CD14-positive monocyte (primary cell): ENCODE data around the gene BIRC3. TPM values are rescaled to one million over a fixed set of nuclear protein-coding genes. Genes with fewer than 3 reads are reported as not detected.

Experiments
- DNase-seq, 3 donors: peaks; one replicate each; pipeline ENCODE4 v3.0.0-alpha.2; 2011 to 2022
- H2AFZ ChIP-seq: 2 replicates; pipeline ENCODE4 v1.6.0; 2012; ENCODE audit warnings: mild to moderate bottlenecking, low read depth, low read length, inconsistent platforms; ENCODE audit not compliant: insufficient read depth, poor library complexity, severe bottlenecking
- H3K27ac ChIP-seq, 2 donors: 1 replicate in 1 of 2; 2 replicates in 1 of 2; pipeline ENCODE4 v1.5.1; 2012 to 2013; ENCODE audit warnings: low read length in 2 of 2, control low read depth in 1 of 2, inconsistent platforms in 1 of 2, low read depth in 1 of 2, mild to moderate bottlenecking in 1 of 2
- H3K27me3 ChIP-seq, 2 donors: one replicate each; pipeline versions ENCODE4 v1.6.0 to v1.6.1; 2011 to 2013; ENCODE audit warnings: low read length in 2 of 2; ENCODE audit not compliant: control insufficient read depth in 2 of 2, insufficient read depth in 2 of 2
- H3K36me3 ChIP-seq, 2 donors: replicated peaks in 1 of 2; 1 replicate in 1 of 2; 2 replicates in 1 of 2; pipeline versions ENCODE4 v1.5.1 to v1.6.1; 2012 to 2013; ENCODE audit warnings: low read length in 2 of 2, control low read depth in 1 of 2, inconsistent platforms in 1 of 2, mild to moderate bottlenecking in 1 of 2; ENCODE audit not compliant: insufficient read depth in 2 of 2, control insufficient read depth in 1 of 2
- H3K4me1 ChIP-seq, 2 donors: 1 replicate in 1 of 2; 2 replicates in 1 of 2; pipeline versions ENCODE4 v1.5.1 to v1.6.1; 2012 to 2013; ENCODE audit warnings: low read length in 2 of 2, control low read depth in 1 of 2, inconsistent platforms in 1 of 2, mild to moderate bottlenecking in 1 of 2, moderate library complexity in 1 of 2; ENCODE audit not compliant: insufficient read depth in 2 of 2, control insufficient read depth in 1 of 2
- H3K4me2 ChIP-seq: replicated peaks from 2 replicates; pipeline ENCODE3; 2012; ENCODE audit warnings: low read length, moderate library complexity, mild to moderate bottlenecking; ENCODE audit not compliant: poor library complexity, severe bottlenecking; ENCODE audit errors: extremely low read depth
- H3K4me3 ChIP-seq, 3 experiments: fragments of 200-600 bp in 1 of 3; sonication (generic) in 1 of 3; replicated peaks in 1 of 3; 1 replicate in 2 of 3; 2 replicates in 1 of 3; pipeline ENCODE4 v1.5.1; 2011 to 2013; ENCODE audit warnings: low read length in 3 of 3, mild to moderate bottlenecking in 3 of 3, control low read depth in 2 of 3, low read depth in 2 of 3, inconsistent platforms in 1 of 3, moderate library complexity in 1 of 3
- H3K79me2 ChIP-seq: 2 replicates; pipeline ENCODE4 v1.6.0; 2012; ENCODE audit warnings: mild to moderate bottlenecking, control low read depth, inconsistent platforms, low read length, moderate library complexity; ENCODE audit not compliant: insufficient read depth
- H3K9ac ChIP-seq: 2 replicates; pipeline ENCODE4 v1.6.0; 2017; ENCODE audit warnings: low read length, mild to moderate bottlenecking; ENCODE audit not compliant: insufficient read depth, poor library complexity, severe bottlenecking
- H3K9me3 ChIP-seq, 2 donors: replicated peaks in 1 of 2; 1 replicate in 1 of 2; 2 replicates in 1 of 2; pipeline versions ENCODE4 v1.5.1 to v1.6.1; 2012 to 2013; ENCODE audit warnings: low read length in 2 of 2, control low read depth in 1 of 2; ENCODE audit not compliant: control insufficient read depth in 1 of 2, insufficient read depth in 1 of 2
- H4K20me1 ChIP-seq: 2 replicates; pipeline ENCODE4 v1.6.0; 2012; ENCODE audit warnings: mild to moderate bottlenecking, low read length, control low read depth, moderate library complexity; ENCODE audit not compliant: insufficient read depth
- H3K27ac Mint-ChIP-seq, 7 donors: one replicate each; pipeline ENCODE4 v1.8.0; 2020; ENCODE audit warnings: mild to moderate bottlenecking in 7 of 7, mixed read lengths in 7 of 7, moderate library complexity in 6 of 7, inconsistent platforms in 2 of 7
- H3K27me3 Mint-ChIP-seq, 3 donors: one replicate each; pipeline ENCODE4 v1.8.0; 2021 to 2022; ENCODE audit warnings: low read depth in 3 of 3, mild to moderate bottlenecking in 3 of 3, mixed read lengths in 3 of 3, moderate library complexity in 3 of 3, inconsistent platforms in 1 of 3
- H3K36me3 Mint-ChIP-seq, 2 donors: one replicate each; pipeline ENCODE4 v1.8.0; 2020; ENCODE audit warnings: mixed read lengths in 2 of 2, inconsistent platforms in 1 of 2, mild to moderate bottlenecking in 1 of 2
- H3K4me1 Mint-ChIP-seq: one replicate; pipeline ENCODE4 v1.8.0; 2020; ENCODE audit warnings: mild to moderate bottlenecking, mixed read lengths
- H3K4me3 Mint-ChIP-seq, 2 donors: one replicate each; pipeline ENCODE4 v1.8.0; 2020; ENCODE audit warnings: mild to moderate bottlenecking in 2 of 2, mixed read lengths in 2 of 2, moderate library complexity in 1 of 2
- H3K9me3 Mint-ChIP-seq, 7 donors: one replicate each; pipeline ENCODE4 v1.8.0; 2020 to 2022; ENCODE audit warnings: mixed read lengths in 7 of 7, mild to moderate bottlenecking in 6 of 7, moderate library complexity in 6 of 7, inconsistent platforms in 2 of 7
- CTCF ChIP-seq: fragments of 200-600 bp; IDR thresholded peaks from one replicate; pipeline ENCODE4 v1.8.0; 2022; ENCODE audit warnings: antibody characterized with exemption, mild to moderate bottlenecking
- WGBS: methylation state at CpG from one replicate; pipeline ENCODE4 v1.1.5; 2013; ENCODE audit warnings: missing lambda C conversion rate; ENCODE audit not compliant: insufficient coverage; 5-methylcytosine and 5-hydroxymethylcytosine counted together
- intact Hi-C, 2 donors: fragments of 100-400 bp; cut with micrococcal nuclease; formaldehyde crosslinking; loops; one replicate each; pipeline versions ENCODE4 v1.15.0 to v1.15.1; 2023
- polyA plus RNA-seq, 3 donors: library from polyadenylated mRNA; depleted of rRNA in 1 of 3; unstranded in 2 of 3; stranded (reverse) in 1 of 3; fragments of 300-500 nt in 2 of 3; fragments of >200 nt in 1 of 3; fragmentation: Illumina TruSeq in 2 of 3; gene quantifications; 1 replicate in 2 of 3; 2 replicates in 1 of 3; pipeline ENCODE4 v1.2.3, GENCODE V29; 2012 to 2021

Gene BIRC3
- polyA plus RNA-seq, 3 donors: 3.0 to 9.8 (median 9.5) TPM

DNA sequence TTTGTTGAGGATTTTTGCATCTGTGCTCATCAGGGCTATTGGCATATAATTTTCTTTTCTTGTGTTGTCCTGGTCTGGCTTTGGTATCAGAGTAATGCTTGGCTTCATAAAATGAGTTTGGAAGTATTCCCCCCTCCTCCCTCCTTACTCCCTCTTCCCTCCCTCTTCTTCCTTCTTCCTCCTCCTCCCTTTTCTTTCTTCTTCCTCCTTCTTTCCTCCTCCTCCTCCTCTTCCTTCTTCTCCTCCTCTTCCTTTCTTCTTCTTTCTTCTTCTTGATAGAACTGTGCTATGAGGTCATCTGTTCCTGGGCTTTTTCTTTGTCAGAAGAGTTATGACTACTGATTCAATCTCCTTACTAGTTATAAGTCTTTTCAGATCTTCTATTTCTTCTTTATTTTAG lies 39.8 kb downstream of the BIRC3 start:
- H3K4me3 Mint-ChIP-seq: no peak overlapping the region
- no peak overlapping the region for H3K4me3 ChIP-seq
- H3K27ac ChIP-seq: no peak overlapping the region
- H3K9me3 ChIP-seq: no peaks in the 10 kb centered on the region
- H3K4me1 Mint-ChIP-seq: peaks cover 13% of the 10 kb centered on the region
- H3K4me2 ChIP-seq: no peak overlapping the region
- no peak for DNase-seq
- no peaks in the 10 kb centered on the region for H3K4me1 ChIP-seq
- H3K27me3 ChIP-seq: no peaks in the 10 kb centered on the region
- H4K20me1 ChIP-seq: peaks cover 65% of the 10 kb centered on the region
- peak overlapping the region in 2 of 7 donors; percentile 1 to 4 for H3K27ac Mint-ChIP-seq
- H3K9me3 Mint-ChIP-seq: peaks cover 0 to 6% (median 0%) of the 10 kb centered on the region in 7 donors
- intact Hi-C loops: no loop called here
- peaks cover 61 to 78% of the 10 kb centered on the region in 2 donors for H3K36me3 Mint-ChIP-seq
- H3K79me2 ChIP-seq: peaks cover 27% of the 10 kb centered on the region
- no peak for TF ChIP-seq CTCF
- H3K27me3 Mint-ChIP-seq: peaks cover 0 to 1% (median 0%) of the 10 kb centered on the region in 3 donors
- H2AFZ ChIP-seq: no peak overlapping the region
- H3K9ac ChIP-seq: no peak overlapping the region
- peaks cover 30 to 78% of the 10 kb centered on the region in 2 donors for H3K36me3 ChIP-seq

DNA sequence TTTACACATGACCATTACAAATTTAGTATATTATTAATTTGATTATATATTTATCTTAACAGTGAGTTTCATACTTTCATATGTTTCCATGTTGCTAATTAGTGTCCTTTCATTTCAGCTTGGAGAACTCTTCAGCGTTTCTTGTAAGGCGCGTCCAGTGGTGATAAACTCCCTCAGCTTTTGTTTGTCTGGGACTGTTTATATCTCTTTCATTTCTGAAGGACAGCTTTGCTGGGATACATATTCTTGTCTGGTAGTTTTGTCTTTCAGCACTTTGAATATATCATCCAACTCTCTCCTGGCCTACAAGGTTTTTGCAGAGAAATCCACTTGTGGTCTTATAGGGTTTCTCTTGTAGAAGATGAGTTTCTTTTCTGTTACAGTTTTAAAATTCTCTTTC lies 42.1 kb downstream of the BIRC3 start:
- intact Hi-C loops: no loop called here
- Histone ChIP-seq H3K4me2 (no peak overlapping the region), H3K27me3 (no peaks in the 10 kb centered on the region), H3K4me3 (no peak overlapping the region), H3K79me2 (peaks cover 23% of the 10 kb centered on the region), H3K36me3 (peaks cover 51 to 87% of the 10 kb centered on the region in 2 donors), H3K27ac (no peak overlapping the region), H2AFZ (no peak overlapping the region), H4K20me1 (peaks cover 56% of the 10 kb centered on the region), H3K9me3 (no peaks in the 10 kb centered on the region), H3K4me1 (no peaks in the 10 kb centered on the region), H3K9ac (no peak overlapping the region)
- Mint-ChIP-seq H3K27me3 (no peaks in the 10 kb centered on the region), H3K9me3 (peaks cover 0 to 6% (median 0%) of the 10 kb centered on the region in 7 donors), H3K27ac (no peak overlapping the region), H3K36me3 (peaks cover 64 to 81% of the 10 kb centered on the region in 2 donors), H3K4me1 (peaks cover 10% of the 10 kb centered on the region), H3K4me3 (no peak overlapping the region)
- no peak for DNase-seq
- TF ChIP-seq CTCF: no peak
- WGBS: no CpG with 5 or more reads among the region's 3 CpGs
